GM21619 (cell line): ENCODE results near the gene PLXNB1.
"Not testable (repeated sequence)": the region's sequence is repeated elsewhere in the genome, so short reads cannot be mapped to it uniquely, and the experiment has no call there.

ENCODE experiments used
- ATAC-seq: cut with Tn5 transposase; IDR thresholded peaks from one replicate; pipeline ENCODE4 v1.9.1; 2021; ENCODE audit not compliant: unreplicated experiment

Gene PLXNB1, protein sequence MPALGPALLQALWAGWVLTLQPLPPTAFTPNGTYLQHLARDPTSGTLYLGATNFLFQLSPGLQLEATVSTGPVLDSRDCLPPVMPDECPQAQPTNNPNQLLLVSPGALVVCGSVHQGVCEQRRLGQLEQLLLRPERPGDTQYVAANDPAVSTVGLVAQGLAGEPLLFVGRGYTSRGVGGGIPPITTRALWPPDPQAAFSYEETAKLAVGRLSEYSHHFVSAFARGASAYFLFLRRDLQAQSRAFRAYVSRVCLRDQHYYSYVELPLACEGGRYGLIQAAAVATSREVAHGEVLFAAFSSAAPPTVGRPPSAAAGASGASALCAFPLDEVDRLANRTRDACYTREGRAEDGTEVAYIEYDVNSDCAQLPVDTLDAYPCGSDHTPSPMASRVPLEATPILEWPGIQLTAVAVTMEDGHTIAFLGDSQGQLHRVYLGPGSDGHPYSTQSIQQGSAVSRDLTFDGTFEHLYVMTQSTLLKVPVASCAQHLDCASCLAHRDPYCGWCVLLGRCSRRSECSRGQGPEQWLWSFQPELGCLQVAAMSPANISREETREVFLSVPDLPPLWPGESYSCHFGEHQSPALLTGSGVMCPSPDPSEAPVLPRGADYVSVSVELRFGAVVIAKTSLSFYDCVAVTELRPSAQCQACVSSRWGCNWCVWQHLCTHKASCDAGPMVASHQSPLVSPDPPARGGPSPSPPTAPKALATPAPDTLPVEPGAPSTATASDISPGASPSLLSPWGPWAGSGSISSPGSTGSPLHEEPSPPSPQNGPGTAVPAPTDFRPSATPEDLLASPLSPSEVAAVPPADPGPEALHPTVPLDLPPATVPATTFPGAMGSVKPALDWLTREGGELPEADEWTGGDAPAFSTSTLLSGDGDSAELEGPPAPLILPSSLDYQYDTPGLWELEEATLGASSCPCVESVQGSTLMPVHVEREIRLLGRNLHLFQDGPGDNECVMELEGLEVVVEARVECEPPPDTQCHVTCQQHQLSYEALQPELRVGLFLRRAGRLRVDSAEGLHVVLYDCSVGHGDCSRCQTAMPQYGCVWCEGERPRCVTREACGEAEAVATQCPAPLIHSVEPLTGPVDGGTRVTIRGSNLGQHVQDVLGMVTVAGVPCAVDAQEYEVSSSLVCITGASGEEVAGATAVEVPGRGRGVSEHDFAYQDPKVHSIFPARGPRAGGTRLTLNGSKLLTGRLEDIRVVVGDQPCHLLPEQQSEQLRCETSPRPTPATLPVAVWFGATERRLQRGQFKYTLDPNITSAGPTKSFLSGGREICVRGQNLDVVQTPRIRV (N-terminal part only)

DNA sequence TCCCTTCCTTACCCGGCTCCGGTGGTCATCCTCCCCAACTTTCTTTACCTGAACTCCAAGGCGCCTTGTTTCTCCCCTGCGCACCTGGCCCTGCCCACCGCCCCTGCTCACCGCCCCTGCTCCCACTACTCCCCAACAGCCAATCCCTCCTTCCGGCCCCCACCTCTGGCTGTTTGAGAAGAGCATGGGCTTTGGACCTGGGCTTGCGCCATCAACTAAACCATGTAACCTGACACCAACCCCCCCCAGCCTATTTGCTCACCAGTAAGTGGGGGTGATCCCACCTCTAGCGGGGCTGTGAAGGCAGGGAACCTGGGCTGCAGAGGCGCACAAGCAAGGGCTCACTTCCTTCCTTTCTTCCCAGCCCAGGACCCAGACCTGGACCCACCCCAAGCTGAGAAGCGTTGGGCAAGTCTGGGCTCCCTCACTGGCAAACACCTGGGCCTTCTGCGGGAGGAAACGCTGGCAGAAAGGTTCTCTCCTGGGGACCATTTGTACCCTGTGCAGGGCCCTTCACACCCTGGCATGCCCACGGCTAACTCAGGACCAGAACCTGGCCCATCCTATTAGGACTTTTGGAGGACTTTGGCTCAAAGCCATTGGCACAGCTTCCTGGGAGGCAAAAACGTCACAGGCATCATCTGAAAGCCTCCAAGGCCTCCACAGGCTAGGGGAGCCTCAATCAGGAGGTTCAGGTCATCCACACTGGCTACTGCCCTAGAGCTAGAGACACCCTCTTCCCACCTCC is at the start of gene PLXNB1:
TSS of gene PLXNB1 (minus strand) at position 127 of the 748 bp plus-strand sequence. CDS start 5,475 bp downstream, outside the sequence.
- no peak for ATAC-seq

DNA sequence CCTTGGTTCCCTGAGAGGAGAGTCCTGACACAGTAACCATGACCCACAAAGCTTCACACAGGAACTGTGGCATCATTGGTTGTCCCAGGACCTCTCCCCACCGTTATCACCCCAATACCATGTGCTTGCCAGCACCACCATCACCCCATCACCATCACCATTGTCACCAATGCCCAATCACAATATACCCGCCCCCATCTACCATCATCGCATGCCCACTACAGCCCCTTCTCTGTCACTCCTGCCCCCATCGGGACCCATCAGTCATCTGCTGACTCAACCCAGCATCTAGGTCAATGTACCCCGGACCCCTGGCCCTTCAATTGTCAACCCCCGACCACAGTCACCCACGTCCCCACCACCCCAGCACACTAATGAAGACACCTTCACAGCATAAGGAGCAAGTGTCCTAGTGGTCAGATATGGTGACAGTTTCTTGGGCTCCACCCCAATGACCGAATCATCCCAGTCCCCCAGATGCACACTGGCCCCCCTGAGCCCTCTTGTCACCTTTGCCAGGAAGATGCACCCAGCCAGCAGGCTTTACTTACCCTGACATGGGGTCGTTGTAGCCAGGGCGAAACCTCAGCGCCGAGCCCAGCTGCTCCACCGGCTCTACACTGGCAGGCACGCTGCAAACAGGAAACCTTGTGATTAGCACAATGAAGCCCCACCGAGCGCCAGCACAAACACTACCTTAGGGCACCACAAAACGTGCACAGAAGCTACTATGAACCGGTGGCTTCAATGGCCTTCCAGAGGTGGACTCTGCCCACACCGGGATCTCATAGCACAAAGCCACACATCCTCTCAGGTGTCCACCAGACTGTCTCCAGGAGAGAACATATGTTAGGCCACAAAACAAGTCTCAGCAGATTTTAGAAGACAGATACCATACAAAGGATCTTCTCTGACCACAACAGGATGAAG is 49.0 kb upstream of the PLXNB1 start:
- no peak for ATAC-seq

DNA sequence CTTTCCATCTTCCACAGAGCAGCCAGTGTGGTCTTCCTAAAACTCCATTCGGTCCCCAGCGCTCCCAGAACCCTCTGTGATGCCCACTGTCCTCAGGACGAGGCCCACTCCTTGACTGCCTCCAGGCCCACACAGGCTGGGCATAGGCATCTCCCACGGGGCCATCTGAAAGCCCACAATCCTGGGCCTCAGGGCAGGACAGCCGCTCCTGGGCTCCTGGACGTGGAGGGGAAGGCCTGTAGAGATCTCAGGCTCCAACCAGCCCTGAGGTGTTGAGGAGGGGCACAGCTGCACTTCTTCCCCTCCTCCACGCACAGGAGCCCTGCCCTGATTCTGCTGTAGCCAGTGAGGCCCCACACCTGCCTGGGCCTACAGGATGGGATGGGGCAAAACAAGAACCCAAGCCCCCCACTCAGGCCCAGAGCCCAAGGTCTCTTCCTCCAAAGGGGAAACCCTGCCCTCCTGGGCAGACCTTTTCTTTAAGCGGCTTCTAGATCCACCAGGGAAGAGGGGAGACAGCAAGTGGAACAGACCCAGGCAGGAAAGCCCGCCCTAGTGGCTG is 48.2 kb upstream of the PLXNB1 start:
- no peak for ATAC-seq

DNA sequence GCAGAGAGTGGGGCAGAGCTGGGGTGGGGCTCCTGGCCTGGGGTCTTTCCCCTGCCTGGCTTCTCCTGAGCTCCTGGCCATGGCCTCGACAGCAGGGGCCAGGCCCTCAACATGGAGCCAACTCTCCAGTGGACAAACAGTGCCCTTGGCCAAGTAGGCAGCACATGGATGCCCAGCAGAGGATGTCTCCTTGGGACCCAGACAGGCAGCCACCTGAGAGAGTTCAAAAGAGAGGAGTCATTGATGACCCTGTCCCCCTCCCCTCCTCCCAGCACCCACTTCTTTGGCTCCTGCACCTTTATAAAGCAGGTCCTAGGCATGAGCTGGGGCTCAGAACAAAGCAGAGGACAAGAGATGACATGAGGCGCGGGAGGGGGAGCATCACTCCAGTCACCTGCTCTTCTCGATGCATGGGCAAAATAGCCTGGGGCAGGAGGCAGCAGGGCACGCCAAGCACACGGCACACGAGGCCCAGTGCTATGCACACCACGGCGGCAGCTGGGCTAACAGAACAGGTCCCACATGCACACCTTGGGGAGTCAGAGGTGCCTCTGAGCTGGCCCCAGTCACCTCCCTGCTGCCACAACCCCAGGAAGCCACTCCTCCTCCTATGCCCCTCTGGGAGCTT is 46.7 kb upstream of the PLXNB1 start:
- ATAC-seq = no peak

DNA sequence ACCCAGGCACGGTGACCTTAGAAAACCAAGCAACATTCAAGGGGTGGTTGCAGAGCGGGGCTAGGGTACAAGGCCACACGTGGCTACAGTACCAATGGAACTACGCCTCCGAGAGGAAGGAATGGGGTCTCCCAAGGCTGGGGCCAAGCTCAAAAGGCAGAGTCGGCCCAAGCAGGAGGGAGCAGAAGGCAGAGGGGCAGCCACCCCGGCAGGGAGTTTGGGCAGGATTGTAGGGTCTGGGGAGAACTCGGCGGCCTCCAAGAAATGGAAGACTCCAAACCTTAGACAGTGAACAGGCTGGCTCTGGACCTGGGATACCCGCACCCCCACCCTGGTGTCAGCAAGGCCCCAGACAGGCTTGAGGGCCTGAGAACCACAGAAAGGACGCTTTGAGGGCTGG is 45.3 kb upstream of the PLXNB1 start:
- no peak for ATAC-seq

DNA sequence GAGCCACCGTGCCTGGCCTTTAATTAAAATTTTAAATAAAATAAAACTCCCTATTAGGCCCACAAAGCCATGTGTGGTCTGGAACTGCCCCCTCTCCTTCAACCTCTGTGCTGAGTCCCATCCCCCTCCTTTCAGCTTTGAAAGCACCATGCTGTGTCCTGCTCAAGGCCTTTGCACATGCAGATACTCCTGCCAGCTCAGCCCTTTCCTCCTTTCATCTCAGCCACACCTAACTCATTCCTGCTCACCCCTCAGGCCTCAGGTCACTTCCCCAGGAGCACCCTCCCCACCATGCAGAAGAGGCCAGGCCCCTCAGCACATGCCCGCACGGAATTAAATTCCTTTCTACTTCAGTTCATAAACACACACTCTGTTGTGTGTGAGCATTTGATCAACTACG is 44.7 kb upstream of the PLXNB1 start:
- ATAC-seq = no peak

DNA sequence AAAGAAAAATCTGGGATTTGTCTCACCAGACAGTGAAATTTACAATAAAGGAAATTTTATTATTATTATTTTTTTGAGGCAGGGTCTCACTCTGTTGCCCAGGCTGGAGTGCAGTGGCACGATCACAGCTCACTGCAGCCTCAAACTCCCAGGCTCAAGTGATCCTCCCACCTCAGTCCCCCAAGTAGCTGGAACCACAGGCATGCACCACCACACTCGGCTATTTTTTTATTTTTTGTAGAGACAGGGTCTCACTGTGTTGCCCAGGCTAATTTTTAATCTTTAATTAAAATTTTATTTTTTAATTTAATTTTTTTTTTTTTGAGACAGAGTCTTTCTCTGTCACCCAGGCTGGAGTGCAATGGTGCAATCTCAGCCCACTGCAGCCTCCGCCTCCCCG is 44.1 kb upstream of the PLXNB1 start:
- not testable (repeated sequence) for ATAC-seq

DNA sequence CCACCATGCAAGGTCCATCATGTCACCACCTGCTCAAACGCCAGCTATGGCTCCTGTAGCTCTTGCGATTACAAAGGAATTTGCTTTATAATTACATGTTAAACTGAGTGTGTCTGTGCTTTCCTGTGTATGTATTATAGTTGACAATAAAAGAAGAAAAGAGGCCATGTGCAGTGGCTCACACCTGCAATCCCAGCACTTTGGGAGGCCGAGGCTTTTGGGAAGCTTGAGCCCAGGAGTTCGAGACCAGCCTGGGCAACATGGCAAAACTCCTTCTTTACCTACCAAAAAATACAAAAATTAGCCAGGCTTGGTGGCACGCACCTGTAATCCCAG is 43.7 kb upstream of the PLXNB1 start:
- ATAC-seq = no peak

DNA sequence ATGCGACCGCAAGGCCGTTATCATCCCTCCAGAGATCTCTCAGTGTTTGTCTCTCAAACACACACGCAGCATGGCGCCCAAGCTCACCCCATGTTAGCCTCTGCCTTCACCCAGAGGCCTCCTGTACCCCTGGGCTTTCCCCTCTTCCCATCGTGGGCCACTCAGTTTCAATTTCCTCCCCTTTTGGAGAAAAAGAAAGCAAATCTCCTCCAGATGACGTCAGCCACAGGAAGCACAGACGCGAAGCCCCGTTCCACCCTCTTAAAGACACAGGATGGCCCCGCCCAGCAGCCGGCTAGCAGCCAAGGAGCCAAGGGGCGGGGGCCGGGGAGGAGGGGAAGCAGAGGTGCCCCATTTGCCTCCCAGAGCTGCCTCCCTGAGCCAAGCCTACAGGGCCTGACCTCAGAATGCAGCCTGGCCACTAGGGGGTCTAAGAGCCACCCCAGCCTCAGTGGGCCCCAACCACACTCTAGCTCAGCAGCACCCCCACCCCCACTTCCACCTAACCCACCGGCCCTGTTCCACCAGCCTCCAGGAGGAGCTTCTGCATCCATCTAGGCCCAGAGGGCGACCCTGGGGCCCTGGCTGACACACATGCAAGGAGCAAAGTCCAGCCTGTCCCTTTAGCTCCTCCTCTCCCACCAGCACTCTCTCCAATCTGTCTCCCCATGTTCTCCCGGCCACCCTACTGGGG is 43.2 kb upstream of the PLXNB1 start:
- ATAC-seq = peak; percentile 70

DNA sequence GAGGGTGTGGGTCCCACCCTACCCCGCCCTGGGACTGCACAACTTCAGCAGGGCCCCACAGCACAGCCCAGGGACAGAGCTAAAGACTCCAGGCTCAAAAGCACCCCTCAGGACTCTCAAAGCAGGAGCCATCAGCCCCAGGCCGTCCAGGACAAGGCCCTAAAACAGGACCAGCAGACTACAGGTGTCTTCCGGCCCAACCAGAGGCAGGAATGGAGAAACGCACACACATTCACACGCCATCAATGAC is 42.7 kb upstream of the PLXNB1 start:
- no peak for ATAC-seq

DNA sequence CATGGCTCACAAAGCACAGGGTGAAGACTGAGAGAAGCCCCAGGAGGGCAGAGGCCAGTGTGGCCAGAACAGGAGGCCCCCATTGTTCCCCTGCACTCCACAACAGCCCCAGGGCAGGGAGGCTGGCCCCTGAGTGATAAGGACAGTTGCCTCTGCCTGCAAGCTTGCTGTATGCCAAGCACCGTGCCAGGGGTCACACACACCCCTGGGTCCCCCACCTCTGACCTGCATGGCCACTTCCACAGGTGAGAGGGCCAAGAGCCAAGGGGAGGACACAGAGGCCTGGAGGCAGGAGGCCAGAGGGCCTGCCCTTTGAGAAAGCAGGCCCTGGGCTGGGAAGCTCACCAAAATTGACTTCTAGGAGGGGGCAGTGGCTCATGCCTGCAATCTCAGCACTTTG is 40.4 kb upstream of the PLXNB1 start:
- no peak for ATAC-seq

DNA sequence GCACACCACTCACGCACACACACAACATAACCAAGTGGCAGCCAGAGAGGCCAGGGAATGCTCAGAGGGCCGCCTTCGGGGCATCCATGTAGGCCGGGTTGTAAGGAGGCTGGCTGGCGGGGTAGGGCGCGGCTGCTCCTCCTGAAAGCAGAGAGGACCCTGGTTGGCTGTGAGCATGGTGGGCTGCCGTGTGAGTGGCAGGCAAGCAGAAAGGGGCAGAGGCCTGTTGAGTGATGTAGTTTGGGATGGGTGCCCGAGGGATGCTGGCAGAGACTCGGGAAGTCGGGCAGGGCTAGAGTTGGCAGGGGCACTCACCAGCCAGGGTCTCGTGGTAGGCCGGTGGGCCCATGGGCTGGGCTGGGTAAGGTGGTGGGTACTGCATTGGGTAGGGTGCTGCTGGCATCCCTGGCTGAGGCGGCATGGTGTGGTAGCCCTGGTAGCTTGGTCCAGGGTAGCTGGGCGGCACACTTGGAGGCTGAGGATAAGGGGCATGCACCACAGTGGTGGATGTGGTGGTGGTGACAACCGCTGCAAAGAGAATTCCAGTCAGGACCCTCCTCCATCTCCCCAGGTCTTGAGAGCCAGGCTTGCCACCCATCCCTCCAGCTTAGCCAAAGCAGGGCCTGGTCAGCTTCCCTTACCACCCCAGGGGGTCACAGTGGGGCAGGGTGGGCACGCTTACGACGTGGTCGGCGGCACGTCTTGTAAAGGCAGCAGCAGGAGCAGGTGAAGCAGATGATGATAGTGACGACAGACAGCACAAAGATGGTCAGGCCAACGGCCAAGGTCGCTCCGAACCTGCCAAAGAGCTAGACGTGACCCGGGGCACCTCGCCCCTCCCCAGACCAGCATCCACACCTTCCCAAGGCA is 39.4 kb upstream of the PLXNB1 start:
- ATAC-seq = no peak

DNA sequence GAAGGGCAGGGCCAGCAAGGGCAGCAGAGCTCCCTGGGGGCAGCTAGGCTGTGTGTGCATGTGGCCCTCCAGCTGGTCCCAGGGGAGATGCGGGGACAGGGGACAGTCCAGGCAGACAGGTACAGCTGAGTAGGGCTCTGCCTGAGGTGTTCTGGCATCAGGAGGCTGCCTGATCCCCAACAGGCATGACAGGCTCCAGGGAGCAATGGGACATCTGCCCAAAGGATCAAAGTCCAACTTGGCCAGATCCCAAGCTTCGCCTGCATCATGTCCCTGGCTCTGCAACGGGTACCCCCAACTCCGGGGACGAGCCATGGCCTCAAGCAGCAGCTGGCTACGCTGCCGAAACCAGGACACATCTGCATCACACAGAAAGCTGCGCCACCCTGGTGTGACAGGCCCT is 38.4 kb upstream of the PLXNB1 start:
- no peak for ATAC-seq

DNA sequence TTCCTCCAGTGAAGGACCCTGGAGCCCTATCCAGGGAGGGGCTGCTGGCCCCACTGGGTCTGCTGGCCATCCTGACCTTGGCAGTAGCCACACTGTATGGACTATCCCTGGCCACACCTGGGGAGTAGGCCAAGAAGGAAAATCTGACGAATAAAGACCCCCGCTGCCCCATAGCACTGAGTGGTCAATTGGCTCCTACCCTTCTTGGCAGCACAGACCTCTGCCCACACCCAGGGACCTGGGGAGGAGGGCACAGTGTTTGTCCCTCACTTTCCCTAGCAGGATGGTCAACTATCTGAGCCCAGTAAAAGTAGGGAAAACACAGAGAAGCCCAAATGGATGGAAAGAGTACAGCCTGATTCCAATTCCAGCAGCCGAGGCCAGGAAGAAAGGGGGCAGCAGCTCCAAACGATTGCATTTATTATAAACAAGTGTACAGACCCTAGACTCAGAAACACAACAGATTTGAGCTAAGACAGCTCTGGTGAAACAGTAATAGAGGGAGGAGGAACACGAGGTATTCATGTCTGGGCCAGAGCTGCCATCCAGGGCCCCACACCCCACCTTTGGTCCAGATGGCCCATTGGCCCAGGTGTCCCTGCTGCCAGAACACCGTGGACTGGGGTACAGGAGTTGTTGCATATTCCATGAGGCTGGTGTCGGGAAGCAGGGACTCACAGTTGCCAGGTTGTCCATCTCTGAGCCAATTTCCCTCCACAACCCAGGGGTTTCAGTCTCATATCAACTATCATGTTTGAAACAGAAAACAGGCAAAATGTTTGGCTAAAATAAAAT is 37.8 kb upstream of the PLXNB1 start:
- no peak for ATAC-seq

DNA sequence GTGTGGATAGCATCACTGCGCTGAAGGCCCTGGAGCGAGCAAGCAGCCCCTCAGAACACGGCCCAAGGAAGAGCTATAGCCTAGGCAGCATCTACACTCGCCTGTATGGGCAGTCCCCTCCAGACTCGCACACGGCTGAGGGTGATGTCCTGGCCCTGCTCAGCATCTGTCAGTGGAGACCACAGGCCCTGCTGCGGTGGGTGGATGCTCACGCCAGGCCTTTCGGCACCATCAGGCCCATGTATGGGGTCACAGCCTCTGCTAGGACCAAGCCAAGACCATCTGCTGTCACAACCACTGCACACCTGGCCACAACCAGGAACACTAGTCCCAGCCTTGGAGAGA is 37.2 kb upstream of the PLXNB1 start:
- no peak for ATAC-seq

DNA sequence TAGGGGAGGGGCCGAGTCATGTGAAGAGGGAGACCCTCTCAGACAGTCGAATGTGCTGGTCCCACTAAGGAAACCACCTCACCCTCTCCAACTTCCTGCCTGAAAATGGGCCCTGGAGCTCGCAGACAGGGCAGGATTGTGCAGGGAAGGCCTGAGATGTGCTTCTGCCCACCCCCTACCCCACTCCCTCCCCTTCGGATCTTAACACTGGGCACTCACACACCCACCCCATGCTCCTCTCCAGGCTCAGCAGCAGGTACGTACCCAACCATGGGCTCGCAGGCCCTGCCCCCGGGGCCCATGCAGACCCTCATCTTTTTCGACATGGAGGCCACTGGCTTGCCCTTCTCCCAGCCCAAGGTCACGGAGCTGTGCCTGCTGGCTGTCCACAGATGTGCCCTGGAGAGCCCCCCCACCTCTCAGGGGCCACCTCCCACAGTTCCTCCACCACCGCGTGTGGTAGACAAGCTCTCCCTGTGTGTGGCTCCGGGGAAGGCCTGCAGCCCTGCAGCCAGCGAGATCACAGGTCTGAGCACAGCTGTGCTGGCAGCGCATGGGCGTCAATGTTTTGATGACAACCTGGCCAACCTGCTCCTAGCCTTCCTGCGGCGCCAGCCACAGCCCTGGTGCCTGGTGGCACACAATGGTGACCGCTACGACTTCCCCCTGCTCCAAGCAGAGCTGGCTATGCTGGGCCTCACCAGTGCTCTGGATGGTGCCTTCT is 36.7 kb upstream of the PLXNB1 start:
- ATAC-seq = peak; percentile 7
